Esophagus squamous epithelium (tissue), 4 donors: ENCODE measurements around the gene OR51B6.

Experiments
- CTCF ChIP-seq, 6 experiments: fragments of 450-650 bp in 4 of 6; fragments of 200-600 bp in 2 of 6; sonication (generic) in 2 of 6; IDR thresholded peaks; one replicate each; pipeline ENCODE4 v1.5.1; 2016 to 2019; ENCODE audit warnings: antibody characterized with exemption in 6 of 6, mild to moderate bottlenecking in 4 of 6, moderate library complexity in 4 of 6
- POLR2A ChIP-seq, 4 donors: fragments of 450-650 bp; IDR thresholded peaks; one replicate each; pipeline ENCODE4 v1.6.1; 2017; ENCODE audit warnings: antibody characterized with exemption in 4 of 4, mild to moderate bottlenecking in 4 of 4, moderate library complexity in 3 of 4

GRCh38 chr11:5349550-5349949 lies 1.8 kb upstream of the OR51B6 start:
- TF ChIP-seq CTCF (IDR thresholded peaks at IDR 0.05) (no peak), POLR2A (IDR thresholded peaks at IDR 0.05) (no peak)
